CD1c-positive myeloid dendritic cell (primary cell): ENCODE measurements around the gene FERMT2.

Source experiments
- DNase-seq: peaks from one replicate; pipeline ENCODE4 v3.0.0-alpha.2; 2016; ENCODE audit errors: extremely low spot score

Gene FERMT2

DNA sequence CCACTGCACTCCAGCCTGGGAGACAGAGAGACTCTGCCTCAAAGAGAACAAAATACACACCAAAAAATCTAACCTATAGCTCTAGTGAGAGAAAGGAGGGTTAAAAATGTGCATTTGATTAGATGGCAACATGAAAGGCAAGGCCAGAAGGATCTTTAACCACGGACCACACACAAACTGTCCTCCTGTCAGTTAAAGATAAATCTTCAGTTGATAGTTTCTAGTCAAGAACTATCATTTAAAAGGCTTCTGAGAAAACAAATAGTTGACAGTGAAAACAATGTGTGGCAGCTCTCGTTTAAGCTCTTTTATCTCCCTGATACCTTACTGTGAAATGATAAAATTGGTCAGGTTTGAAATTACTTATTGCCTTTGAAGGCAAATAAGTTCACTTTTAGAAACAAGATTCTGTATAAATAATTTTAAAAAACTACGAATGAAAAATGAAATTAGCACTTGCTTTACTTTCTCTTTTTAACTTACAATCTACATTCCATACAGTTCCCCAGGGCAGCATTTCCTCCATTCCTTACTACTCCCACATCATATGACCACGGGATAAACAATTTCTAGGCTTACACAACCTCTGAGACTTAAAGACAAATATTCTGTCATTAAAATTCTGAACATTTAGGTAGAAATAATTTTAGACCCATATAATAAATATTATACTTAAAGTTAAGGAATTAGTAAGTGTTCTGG, 88.1 kb downstream of the FERMT2 start:
- no peak for DNase-seq

DNA sequence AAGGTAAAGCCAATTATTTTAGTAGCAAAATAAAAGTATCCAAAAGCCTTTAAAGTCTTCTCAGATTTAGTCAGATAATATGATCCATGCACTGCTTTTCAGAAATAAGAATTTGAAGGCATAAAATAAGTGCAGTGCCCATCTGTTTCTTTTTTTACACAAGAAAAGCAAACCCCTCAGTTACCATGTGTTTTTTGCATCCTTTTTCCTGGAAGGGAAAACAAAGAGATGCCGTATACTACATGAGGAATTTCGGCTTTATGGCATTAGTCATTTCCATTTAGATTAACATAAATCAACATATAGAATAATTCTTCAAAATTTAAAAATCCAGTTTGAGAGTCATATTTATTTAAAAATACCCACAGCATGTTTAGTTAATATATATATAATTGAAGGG, 89.4 kb downstream of the FERMT2 start:
- no peak for DNase-seq

DNA sequence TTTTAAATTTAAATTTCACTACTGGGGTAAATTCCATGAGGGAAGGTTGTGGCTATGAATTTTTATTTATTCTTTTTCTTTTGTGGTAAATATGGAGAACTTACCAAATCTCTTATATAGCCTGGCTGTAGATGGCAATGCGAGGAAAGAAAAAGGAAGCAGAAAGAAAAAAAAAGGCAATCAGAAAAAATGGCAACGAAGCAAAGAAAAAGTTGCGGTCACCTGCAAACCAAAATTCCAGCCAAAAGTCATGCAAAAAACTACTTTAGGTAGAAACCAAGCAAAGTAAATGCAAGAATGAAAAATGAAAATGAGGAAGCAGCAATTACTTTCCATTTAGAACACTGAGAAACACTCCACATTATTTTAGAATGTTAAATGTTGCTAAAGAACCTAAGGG, 89.9 kb downstream of the FERMT2 start:
- DNase-seq = no peak

DNA sequence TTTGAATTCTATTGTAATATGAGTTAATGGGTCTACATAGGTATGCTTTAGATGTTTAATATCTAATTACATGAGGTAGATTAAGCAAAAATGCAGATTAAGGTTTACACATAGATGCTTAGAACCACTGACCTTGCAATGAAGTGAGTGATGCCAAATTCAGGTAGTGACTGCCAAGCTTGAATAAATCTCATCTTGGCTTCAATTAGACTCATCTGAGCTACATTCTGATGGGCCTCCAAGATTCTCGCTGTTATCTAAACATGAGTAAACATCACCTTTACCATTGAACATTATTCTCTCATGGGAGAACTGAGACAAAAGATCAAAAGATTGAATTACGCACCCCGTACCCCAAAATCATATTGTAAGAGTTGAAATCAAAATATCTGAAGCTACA, 90.6 kb downstream of the FERMT2 start:
- no peak for DNase-seq

DNA sequence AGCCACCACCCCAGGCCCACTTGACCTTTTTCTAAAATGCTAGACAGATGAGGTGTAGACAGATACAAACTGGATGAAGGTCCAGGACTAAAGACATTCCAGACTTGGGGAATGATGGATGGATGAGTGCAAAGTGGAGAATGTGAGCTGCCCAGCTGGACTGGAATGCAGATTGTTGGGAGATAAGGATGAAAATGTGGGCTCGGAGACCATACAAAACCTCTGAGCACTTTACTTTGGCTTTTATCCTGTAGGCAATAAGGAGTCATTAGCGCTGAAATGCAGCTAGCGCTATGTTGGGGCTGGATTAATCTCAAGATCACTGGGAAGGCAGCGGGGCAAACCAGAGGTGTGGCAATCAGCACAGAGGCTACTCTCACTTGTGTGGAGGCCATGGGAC, 94.7 kb downstream of the FERMT2 start:
- no peak for DNase-seq

DNA sequence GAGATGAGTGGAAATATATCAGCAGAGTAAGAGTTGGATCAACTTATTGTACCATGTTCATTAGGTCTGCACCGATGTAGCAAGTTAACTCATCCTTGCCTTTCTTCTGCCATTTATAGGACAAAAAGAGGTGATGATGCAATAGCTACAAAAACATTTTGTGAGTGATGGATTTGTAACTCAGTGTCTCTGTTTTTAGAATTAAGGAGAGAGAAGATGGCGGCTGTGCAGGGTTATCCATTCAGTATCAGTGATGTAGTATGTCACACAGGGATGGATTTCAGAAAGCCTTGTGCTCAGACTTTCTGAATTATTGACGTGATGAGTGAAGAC, 97.4 kb downstream of the FERMT2 start:
- no peak for DNase-seq

DNA sequence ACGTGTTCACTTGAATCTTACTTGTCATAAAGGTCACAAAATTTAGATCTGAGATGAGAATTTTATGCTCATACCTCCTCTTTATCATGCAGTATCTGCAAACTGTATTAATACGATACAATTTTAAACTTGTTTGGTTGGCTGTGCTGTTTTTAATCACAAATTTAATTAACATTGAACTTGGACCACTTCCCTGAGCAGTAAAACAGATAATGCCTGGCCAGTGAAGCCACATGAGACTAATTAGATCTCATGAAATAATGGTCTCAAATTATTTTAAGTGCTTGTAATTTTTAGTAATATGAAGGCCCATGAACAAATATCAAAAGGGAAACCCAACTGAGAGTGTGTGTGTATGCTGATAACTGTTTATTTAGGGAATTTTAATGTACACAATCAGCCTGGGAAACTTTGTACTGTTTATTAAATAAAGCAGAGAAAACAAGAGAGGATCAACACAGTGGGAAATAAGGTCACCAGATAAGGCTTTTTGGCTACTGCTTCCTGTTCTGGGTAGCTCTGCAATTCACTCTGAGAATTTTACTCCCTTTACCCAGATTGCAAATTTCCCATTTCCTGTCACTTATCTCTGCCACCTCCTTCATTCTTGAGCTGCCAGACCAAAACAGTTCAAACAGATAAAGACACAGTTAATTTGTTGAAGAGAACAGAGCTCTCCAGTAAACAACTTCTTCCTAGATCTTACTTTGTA, 97.9 kb downstream of the FERMT2 start:
- DNase-seq = no peak

DNA sequence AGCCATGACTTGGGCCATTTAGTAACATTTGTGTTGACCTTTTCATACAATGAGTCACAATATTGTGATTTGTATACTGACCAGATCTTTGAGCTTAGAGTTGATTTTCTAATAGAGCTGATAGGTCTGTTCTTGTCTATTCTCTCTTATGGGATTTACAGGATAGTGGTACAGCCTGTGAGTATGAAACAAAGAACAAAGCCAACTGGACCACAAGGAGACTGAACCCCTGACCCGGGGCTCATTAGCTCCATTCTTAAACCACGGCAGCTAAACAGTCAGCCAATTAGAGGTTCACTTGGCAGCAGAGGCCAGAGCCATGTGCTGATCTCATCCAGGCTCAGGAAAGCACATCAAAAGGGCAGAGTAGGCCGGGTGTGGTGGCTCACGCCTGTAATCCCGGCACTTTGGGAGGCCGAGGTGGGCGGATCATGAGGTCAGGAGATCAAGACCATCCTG, 100.4 kb downstream of the FERMT2 start:
- DNase-seq = no peak

DNA sequence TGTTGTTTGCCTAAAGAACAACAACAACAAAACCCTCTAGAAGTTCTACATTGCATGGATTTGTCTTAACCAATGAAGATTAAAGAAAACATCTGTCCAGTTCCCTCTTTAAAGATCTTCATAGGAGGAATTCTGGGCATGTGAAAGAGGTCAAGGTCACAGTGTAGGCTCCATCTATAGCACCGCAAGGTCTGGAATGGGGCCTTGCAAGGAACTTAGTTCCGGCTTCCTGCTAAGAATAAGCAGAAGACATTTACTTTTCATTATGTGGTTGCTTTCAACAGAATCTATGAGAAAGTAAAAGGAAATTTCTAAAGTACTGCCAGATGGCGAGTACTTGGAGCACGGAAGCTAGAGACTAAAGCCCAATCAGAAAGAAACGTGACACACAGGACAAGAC, 102.2 kb downstream of the FERMT2 start:
- DNase-seq = no peak

DNA sequence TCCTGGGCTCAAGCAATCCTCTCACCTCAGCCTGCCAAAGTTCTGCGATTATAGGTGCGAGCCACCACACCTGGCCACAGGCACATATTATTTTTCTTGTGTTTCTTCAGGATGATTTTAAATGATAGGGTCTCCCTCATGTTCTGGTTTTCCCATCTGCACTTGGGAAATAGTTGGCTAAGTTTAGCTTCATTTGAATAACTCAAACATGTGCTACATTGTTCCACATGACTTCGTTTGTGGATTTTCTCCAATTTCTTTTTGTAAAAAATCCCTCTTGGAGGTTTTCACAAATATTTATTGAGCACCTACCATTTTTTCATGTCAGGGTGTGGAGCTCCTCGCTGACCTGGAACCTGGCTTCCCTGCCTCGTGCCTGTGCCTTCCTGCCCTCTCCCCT, 104.3 kb downstream of the FERMT2 start:
- no peak for DNase-seq

DNA sequence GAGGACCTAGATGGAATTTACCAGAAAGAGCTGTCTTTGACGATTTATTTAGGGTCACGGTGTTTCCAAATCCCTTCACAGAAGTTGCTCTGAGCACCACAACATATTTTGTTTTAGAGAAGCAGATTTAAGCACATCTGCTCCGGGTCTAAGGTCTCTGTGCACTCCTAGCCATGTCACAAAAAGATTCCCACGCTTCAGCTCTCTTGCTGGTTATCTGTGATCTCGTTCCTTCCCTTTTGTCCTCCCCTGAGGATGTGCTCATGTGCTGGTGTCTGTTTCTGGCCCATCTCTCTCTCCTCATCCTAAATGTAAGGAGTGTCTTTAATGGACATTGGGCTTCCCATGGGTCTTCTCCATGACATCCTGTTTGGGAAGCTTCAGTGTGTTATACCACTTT, 105.8 kb downstream of the FERMT2 start:
- DNase-seq = no peak

DNA sequence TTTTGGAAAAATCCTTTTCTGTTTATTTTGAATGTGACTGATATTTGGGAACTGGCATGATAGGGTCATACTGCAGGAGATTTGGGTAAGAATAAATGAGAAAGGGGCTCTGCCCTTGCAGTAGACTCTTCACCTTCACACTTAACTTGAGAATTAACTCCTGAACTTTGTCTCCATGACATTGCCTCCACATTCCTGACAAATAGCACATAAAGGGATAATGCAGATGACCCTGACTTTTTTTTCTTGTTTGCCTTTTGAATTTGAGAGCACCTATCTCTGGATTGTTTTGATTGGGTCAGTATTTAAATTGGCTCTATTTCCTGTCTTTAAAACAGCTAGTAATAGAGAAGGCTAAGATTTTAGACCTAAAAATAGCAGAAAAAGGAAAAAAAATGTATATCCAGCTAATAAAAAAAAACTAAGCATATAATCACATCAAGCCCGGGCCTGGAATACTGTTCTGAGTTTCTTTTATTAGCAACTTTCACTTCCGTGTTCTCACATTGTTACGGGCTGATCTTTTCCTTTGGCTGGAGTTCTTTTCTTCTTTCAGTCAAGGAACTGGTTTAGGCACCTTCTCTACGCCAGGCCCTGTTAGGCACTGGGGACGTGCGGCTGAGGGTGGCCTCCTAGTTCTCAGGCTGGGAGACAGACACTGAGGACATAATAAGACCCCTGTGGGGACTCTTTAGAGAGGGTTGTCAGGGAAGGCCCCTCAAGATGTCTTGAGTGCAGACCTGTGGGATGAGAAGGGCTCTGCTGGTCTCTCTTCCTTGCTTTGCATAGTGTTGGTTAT, 106.4 kb downstream of the FERMT2 start:
- DNase-seq = no peak

DNA sequence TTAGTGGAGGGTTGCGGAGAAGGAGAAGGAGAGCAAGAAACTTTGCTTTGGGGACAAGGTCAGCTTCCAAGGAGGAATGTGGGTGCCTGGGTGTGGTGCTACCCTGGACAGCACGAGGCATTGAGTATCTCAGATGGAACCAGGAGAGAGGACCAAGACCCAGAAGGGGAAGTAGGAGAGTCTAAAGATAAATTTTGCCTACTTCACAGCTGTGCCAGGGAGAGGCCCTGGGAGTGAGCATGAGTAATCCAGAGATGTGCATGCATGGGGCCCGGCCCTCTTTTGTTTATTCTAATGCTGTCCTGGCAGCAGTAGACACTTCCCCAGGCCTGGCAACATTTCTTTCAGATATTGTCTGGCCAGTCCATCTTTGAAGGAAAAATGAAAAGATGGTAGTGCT, 110.0 kb downstream of the FERMT2 start:
- no peak for DNase-seq

DNA sequence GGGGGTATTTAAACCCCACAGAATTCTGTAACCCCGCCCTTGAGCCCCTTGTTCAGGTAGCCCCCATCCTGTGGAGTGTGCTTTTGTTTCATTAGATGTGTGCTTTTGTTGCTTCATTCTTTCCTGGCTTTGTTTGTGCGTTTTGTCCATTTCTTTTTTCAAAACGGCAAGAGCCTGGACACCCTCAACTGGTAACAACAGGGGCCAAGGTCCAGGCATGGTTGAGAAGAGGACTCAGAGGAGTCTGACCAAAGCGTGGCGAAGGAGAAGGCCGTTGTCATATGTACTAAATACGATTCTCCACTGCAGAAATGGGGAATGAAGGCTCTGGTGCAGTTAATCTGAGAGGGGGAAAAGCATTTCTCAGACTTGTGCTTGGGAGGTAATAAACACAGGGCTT, 113.4 kb downstream of the FERMT2 start:
- DNase-seq = no peak

DNA sequence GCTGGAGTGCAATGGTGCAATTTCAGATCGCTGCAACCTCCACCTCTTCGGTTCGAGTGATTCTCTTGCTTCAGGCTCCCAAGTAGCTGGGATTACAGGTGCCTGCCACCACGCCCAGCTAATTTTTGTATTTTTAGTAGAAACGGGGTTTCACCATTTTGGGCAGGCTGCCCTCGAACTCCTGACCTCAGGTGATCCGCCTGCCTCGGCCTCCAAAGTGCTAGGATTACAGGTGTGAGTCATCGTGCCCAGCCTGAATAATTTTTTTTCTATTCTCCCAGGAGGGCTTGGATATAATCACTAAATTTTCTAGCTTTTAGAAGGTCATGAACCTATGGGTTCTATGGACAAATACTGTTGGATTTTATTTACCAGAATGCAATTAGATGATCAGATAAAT, 114.8 kb downstream of the FERMT2 start:
- DNase-seq = no peak

DNA sequence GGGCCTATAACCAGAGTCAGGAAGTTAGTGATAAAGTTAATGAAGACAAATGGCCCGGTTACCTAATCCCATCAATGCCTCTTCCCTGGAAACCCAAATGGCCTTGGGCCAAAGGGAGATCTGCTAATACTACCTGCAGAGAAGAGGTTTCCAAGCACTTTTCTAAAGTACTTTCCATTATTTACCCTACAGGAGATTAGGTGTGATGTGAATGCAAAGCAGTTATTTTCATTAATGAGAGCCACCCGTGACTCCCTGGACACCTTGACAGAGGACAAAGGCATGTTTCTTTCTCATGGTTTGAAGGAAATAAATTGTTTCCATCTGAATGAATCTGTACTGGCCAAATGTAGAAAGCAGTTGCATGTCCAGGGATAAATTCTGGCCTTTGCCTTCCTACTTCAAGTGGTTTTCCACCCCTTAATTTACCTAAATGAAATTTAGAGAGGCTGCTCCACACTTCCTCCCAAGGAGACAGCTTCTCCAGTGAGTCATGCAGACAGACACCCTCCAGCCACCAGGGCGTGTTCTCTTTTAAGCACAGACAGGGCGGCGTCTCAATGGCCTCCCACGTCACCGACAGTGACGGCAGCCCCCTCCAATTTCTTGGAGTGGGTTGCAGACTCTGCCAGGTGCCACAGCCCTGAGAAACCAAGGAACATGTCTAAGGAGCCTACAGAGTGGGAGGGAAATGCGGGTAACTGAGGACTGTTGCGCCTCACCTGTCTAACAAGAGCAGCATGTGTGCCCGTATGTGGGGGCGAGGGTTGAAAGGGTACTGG, 115.5 kb downstream of the FERMT2 start:
- DNase-seq = no peak

DNA sequence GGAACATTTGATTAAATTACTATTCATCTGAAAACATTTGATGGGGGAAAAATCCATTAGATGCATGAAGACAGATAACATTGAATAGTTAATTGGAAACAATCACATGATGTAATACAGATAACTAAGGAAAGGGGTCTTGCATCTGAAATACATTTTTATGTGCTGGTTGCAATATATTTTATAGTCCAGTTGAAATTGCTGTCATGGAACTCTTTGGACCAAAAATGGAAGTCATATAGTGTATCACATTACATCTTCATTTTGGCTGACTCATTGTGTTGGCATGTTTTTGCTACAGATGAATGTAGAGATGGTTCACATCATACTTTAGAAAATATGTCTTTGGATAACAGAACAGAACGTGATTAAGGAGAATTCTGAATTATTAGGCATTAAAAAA, 116.4 kb downstream of the FERMT2 start:
- no peak for DNase-seq

DNA sequence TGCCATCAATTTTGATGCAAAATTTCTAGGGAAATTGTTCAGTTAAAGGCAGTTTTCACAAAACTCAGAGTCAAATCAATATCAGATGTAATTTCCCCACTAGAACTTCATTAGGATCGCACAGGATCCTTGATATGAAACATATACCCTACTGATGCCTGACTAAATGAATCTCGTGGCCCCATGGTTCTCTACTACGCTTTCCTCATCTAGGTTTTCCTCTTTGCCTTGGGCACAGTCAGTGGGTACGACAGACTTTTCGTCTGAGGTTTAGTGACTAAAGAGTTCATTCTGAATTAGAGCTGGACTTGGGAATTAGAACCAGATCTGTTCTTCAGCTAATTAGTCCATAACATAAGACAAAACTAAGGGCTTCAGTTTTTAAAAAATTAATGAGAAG, 117.0 kb downstream of the FERMT2 start:
- no peak for DNase-seq

DNA sequence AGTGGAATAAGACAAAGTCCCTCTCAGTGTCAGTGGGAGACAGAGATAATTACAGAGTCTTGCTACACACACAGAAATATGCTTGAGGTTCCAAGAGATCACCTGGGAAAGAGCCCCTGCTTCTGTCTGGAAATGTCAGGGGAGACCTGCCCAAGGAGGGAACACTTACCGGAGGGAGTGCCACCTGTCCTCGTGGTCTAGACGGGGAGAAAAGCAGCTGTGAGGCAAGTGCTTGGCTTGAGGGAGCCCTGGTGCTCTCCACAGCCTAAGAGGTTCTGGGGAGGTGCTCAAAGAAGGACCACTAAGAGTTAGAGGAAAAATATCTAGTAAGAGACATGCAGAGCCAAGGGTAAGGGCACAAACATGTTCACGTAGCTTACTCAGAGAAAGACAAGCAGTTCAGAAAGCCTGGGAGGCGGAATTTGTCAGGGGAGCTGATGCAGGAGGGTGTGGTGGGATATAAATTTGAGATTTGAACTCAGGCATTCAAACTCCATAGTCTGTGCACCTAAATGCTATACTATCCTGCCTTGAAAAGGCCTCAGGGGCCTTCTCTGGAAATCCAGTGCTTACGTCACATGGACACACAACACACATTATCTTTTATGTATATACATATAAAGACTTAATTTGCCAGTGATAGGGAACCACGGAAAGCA, 121.2 kb downstream of the FERMT2 start:
- DNase-seq = no peak

DNA sequence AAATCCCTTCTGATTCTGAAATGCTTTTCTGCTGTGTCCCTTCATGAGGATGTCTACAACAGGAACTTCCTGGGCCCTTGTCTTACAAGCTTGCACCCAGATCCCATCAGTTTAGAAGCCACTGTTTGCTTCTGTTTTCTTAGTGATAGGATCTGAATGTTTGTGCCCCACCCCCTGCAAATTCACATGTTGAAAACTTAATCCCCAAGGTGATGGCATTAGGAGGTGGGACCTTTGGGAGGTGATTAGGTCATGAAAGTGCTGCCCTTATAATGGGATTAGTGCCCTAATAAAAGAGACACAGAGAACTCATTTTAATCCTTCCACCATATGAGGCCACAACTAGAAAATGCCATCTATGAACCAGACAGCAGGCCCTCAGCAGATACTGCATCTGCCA, 123.4 kb downstream of the FERMT2 start:
- no peak for DNase-seq

DNA sequence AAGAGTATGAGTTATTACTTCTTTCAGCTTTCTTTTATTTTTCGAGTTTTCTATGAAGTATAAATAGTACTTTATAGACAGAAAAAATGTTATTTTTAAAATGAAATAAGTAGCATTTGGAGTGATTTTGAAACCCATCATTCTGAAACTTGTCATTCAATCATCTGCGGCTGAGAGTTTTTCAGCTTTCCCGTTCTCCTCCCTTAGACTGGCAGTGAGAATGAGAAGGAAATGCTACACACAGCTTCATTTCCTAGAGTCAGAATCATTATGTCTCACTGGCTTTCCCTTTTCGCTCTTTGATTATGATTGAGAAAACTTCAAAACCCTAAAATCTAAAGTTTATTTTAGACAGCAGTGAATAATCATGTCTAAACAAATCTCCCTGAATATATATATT, 125.8 kb downstream of the FERMT2 start:
- DNase-seq = no peak

DNA sequence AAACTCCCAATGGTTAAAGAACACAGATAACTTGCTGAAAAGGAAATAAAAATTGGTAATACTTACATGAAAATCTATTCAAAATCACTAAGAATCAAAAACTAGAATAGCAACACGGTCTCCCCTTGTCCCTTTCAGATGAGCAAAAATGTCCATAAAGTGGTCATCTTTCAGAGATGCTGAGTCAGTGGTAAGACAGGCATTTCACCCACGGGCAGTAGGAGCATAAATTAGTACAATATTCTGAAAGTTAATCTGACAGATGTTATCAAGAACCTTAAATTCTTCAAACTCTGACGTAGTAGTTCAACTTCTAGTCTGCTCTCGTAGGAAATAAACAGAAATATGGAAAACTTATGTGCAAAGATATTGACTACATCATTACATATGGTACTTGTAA, 126.4 kb downstream of the FERMT2 start:
- DNase-seq = no peak
